ENCODE measurements around the gene PRDM2. TPM values are rescaled to one million over a fixed set of nuclear protein-coding genes. Genes with fewer than 3 reads are reported as not detected.
"Not testable (repeated sequence)": the region's sequence is repeated elsewhere in the genome, so short reads cannot be mapped to it uniquely, and the experiment has no call there.

The PRDM2 gene
- total and polyA plus RNA-seq, 2 experiments from 2014 or later: 19.1 to 26.0 TPM

GRCh38 chr1:13706046-13706445 lies 6.1 kb downstream of the PRDM2 start:
- H3K36me3 ChIP-seq: no peaks in the 10 kb centered on the region
- no peaks in the 10 kb centered on the region for H3K4me1 ChIP-seq (ENCODE audit: low read depth)
- H3K27me3 ChIP-seq: no peaks in the 10 kb centered on the region
- no peak for TF ChIP-seq CTCF (IDR thresholded peaks at IDR 0.05; ENCODE audit: low read depth, low read length)
- no peak for DNase-seq (ENCODE audit: low read depth in 1 of 2, low spot score in 1 of 2)
- H3K4me3 ChIP-seq: no peak overlapping the region
- no peak overlapping the region for H3K27ac ChIP-seq
- no peaks in the 10 kb centered on the region for H3K9me3 ChIP-seq (ENCODE audit: low read depth)

DNA sequence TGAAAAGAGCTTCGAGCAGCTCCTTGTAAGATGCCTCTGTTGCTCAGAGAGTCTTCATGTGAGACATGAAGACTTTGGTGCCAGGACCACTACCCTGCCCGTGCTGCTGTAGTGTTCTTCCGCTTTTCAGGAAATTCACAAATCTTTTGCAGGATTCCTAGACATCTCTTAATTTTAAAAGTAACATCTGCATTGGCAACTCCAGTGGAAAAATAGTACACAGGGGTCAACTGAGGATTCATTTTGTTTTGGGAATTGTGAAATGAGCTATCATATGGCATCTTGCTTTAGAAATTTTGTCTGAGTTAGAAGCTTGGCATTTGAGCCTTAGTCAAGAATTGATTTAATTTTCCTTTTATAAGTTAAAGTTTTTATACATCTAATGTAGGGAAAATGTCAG lies 7.2 kb downstream of the PRDM2 start:
- no peaks in the 10 kb centered on the region for H3K9me3 ChIP-seq (ENCODE audit: low read depth)
- peak in 1 of 2 donors; percentile 48 for DNase-seq (ENCODE audit: low read depth in 1 of 2, low spot score in 1 of 2)
- no peaks in the 10 kb centered on the region for H3K4me1 ChIP-seq (ENCODE audit: low read depth)
- no peak for TF ChIP-seq CTCF (IDR thresholded peaks at IDR 0.05; ENCODE audit: low read depth, low read length)
- no peak overlapping the region for H3K27ac ChIP-seq
- no peaks in the 10 kb centered on the region for H3K27me3 ChIP-seq
- H3K4me3 ChIP-seq: no peak overlapping the region
- H3K36me3 ChIP-seq: no peaks in the 10 kb centered on the region

GRCh38 chr1:13708380-13708982 lies 8.5 kb downstream of the PRDM2 start:
- no peak for DNase-seq (ENCODE audit: low read depth in 1 of 2, low spot score in 1 of 2)
- TF ChIP-seq CTCF (IDR thresholded peaks at IDR 0.05; ENCODE audit: low read depth, low read length): no peak
- Histone ChIP-seq H3K4me1 (ENCODE audit: low read depth) (no peaks in the 10 kb centered on the region), H3K27ac (no peak overlapping the region), H3K27me3 (no peaks in the 10 kb centered on the region), H3K36me3 (no peaks in the 10 kb centered on the region), H3K4me3 (no peak overlapping the region), H3K9me3 (ENCODE audit: low read depth) (no peaks in the 10 kb centered on the region)

- no peak for DNase-seq (ENCODE audit: low read depth in 1 of 2, low spot score in 1 of 2)
- H3K27me3 ChIP-seq: no peaks in the 10 kb centered on the region
- no peak overlapping the region for H3K4me3 ChIP-seq
- H3K4me1 ChIP-seq (ENCODE audit: low read depth): no peaks in the 10 kb centered on the region
- H3K27ac ChIP-seq: no peak overlapping the region
- no peaks in the 10 kb centered on the region for H3K36me3 ChIP-seq
- H3K9me3 ChIP-seq (ENCODE audit: low read depth): no peaks in the 10 kb centered on the region
- no peak for TF ChIP-seq CTCF (IDR thresholded peaks at IDR 0.05; ENCODE audit: low read depth, low read length)
Measured at GRCh38 chr1:13710086-13710485, 10.1 kb downstream of the PRDM2 start.

GRCh38 chr1:13714851-13715250 lies 14.9 kb downstream of the PRDM2 start:
- TF ChIP-seq CTCF (IDR thresholded peaks at IDR 0.05; ENCODE audit: low read depth, low read length): peak; percentile 26
- Histone ChIP-seq H3K4me3 (no peak overlapping the region), H3K9me3 (ENCODE audit: low read depth) (no peaks in the 10 kb centered on the region), H3K4me1 (ENCODE audit: low read depth) (no peaks in the 10 kb centered on the region), H3K36me3 (no peaks in the 10 kb centered on the region), H3K27me3 (no peaks in the 10 kb centered on the region), H3K27ac (no peak overlapping the region)
- DNase-seq (ENCODE audit: low read depth in 1 of 2, low spot score in 1 of 2): no peak

- not testable (repeated sequence) for DNase-seq (ENCODE audit: low read depth in 1 of 2, low spot score in 1 of 2); H3K4me3 ChIP-seq; H3K9me3 ChIP-seq (ENCODE audit: low read depth); H3K36me3 ChIP-seq; H3K27ac ChIP-seq; H3K27me3 ChIP-seq; H3K4me1 ChIP-seq (ENCODE audit: low read depth)
Measured at GRCh38 chr1:13715616-13716287, 15.8 kb downstream of the PRDM2 start.
